M059J (cell line): ENCODE results near the gene NID2. TPM values are rescaled to one million over a fixed set of nuclear protein-coding genes. Genes with fewer than 3 reads are reported as not detected.

Experiments used
- DNase-seq: peaks from one replicate; pipeline ENCODE4 v3.0.0-alpha.2; 2012; ENCODE audit warnings: low read depth
- total RNA-seq: library from RNA; depleted of rRNA; stranded (reverse); fragments of >200 nt; shearing (Covaris generic); gene quantifications from 2 replicates; pipeline ENCODE4 v1.2.3, GENCODE V29; 2014

Gene NID2
- total RNA-seq, 1 experiment from 2014 or later, result 69.9 TPM

GRCh38 chr14:52058341-52058740 lies 10.5 kb downstream of the NID2 start:
- no peak for DNase-seq

GRCh38 chr14:52055167-52055566 lies 13.7 kb downstream of the NID2 start:
- no peak for DNase-seq

GRCh38 chr14:52054678-52055077 lies 14.2 kb downstream of the NID2 start:
- no peak for DNase-seq

GRCh38 chr14:52053044-52053443 lies 15.8 kb downstream of the NID2 start:
- no peak for DNase-seq

- peak; percentile 64 for DNase-seq
These were observed 16.4 kb downstream of the NID2 start for GRCh38 chr14:52052288-52052943.

- DNase-seq, result peak; percentile 78
These were observed 17.0 kb downstream of the NID2 start for GRCh38 chr14:52051871-52052270.

DNA sequence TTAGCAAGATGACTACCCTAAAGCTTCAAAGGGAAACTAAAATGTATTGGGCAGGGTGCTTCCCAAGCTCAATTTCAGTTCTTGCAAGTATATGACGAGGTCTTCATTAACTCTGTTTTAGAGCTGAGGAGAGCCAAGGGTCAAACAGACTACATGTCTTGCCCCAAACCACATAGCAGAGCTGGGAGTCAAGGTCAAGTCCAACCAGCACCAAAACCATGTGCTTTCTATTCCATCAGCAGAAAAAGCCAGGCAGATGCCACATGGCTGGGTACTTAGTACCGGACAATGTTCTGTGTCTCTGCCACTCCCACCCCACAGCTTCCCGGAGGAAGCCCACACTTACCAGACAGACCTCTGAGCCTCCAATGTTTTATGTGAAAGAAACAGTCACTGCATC lies 17.6 kb downstream of the NID2 start:
- peak; percentile 16 for DNase-seq

DNA sequence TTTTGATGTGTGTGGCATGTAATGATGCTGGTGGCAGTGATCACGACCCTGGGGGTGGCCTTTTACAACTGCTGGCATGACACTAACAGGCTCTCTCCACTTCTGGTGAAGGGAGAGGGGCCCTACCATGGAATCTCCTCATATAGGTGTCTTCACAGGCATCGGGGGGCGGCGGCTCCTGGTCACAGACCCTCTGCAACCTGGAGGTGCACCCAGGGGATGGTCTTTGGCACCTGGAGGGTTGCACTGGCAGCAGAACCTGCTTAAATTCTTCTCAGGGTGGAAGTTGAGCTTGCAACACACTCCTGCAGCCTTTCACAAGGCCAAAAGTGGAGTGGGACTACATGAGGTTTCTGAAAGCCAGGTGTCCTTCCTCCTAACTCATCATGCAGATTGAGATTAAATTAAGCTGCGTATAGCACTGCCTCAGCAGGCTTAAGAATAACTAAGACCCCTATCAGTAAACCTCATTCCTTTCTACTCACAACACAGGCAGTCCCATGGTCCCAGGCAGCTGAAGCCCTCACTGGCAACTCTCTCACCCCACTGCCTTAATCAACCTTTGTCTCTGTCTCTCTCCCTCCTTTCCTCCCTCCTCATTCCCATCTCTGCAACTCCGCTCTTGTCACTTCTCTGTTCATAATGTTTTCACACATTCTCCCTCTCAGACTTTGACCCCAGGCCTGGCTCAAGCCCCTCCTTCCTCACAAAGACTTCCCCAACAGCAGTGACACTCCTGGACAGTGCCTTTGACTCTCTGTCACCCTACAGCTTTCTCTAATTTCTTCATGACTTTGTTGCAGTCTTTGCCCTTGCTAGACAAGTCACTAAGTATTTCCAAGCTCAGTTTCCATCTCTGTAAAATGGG lies 18.9 kb downstream of the NID2 start:
- no peak for DNase-seq

DNA sequence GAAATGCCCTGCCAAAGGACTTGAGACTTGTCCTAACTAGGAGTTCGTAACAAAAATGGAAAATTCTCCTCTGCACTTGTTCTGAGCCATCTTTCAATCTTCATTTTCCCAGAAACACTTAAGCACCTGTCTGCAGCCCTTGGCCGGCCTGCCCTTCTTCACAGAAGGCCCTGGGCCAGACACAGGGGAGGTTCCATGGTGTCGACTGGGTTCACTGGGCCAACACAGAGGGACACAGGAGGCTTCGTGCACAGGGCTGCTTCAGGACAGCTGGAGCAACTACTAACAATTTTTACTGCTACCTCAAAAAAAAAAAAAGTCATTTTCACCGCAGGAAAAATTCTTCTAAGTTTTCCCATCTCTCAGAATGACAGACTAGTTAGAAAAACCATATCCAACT lies 19.6 kb downstream of the NID2 start:
- DNase-seq, result no peak

DNA sequence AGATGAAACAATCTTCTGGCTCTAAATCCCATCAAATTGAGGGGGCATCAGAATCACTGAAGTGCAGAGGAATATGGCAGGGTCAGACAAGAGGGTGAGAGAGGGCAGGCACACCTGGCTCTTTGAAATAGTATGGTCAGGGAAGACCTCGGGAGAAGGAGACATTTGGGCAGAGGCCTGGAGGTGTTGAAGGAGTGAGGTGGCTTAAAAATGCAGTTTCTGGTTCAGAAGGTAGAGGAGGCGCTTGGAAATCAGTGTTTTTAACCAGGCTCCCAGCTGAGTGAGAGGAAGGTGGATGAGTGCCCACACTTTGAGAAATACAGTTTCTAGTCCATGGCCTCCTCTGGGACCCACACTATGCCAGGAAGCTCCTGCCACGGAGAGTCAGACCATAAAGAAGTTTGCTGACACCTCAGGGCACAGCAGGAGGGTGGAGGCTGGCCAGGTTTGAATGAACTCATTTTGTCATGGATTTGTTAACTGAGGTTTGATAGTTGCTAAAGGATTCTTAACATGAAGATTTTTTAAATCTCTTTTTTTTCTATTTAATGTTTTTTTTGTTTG lies 20.1 kb downstream of the NID2 start:
- DNase-seq, result peak; percentile 81

DNA sequence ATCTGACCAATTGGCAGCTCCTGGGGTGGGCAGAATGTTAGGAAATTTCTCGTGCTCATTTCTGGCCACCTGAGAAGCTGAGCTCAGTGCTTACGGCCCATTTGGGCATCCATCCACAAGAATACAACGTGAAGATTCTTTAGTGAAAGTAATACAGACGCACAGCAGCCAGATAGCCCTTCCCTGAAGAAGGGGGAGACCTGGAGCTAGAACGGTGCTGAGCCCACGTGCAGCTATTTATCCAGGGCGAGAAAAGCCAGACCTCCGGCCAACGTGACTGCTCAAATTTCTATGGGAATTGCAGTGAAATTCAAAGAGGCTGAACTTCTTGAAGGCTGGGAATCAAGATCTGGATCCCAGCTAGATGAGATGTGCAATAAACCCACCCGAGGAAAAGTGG lies 20.7 kb downstream of the NID2 start:
- no peak for DNase-seq

DNA sequence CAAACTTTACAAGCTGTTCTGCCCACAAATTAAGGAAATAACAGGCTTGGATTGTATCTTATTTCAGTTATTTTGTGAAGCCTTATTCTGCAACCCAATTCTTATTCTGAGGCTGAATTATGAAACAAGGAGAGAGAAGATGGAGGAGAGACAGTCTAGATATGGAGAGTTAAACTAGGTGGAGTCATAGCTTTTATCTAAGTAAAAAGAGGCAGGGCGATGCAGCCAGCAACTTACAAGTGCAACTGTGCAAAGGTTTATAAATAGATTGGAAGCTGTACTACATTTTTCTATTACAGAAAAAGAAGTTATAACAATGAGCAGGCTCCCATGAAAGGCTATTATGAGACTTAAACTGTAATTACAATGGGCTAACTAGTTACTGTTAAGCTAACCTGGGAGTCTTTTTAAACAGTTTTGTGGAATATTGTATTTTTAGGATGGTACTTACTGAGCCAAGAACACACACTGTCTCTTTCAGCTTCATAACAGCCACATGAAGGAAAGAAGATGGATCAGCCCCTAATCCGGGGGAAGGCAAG lies 22.4 kb downstream of the NID2 start:
- no peak for DNase-seq

DNA sequence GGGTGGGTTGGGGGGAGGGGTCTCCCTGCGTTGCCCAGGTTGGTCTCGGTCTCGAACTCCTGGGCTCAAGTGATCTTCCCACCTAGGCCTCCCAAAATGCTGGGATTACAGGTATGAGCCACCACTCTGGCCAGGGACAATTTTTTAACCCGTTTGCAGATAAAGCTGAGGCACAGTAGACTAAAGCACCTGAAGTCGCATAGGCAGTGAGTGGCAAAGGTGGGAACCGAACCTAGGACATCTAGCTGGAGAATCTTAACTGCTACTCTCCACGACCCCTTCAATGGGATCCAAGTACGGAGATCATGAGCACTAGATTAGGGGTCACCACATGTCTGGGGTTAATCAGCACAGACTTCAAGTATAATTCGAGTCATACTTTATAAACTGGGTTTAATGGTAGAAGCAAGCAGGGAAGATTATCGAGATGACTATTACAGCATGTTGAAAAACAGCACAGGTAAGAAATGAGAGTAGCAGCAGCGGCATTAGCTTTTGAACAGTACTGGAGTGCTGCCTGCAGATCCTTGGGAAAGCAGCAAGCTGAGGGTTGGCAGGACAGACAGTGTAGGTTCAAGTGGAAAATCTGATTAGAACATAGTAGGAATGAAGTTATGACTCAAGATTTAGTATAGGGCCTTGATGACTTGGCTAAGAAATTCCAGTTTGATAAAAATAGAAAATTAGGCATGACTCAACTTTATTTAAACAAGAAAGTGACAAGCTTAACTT lies 23.9 kb downstream of the NID2 start:
- DNase-seq, result peak; percentile 92

- peak; percentile 40 for DNase-seq
These were observed 25.2 kb downstream of the NID2 start for GRCh38 chr14:52043690-52044089.

DNA sequence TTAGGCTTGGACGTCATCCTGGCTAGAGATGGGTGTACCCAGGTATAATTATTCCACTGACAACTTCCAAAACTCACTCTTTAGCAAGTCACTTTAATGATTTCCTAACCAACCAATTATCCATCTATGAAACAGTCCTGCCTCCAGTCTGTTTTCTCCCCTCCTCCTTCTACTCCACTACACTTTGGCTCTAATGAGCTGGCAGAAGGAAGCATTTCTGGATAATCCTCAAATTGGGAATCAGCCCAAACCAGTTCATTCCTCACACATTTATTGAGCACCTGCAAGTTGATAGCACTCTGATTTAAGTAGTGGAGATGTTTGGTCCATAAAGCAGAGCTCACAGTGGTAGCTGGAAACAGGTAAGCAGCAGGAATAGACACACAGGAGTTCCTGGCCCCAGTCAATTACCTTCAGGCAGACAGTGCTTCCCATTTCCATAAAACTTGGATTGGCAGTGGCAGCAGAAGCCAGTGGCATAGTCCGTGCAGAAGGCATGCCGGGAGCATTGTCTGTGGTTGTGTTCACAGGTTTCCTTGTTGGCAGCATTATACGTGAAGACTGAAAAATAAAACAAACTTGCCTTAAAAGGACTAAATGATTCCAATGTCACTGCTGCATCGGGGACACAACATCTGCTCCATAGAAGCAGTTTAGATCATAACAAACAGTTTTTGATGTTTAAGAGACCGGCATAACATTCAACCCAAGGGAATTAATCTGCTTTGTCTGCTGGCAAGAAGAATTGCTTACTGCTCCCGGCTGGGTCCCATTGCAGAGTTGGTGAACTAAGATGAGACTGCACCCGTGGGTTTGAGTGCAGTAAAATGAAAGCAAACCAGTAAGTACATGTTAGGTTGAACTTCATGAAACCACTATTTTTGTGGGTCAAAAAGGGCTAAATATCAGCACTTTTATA lies 26.2 kb downstream of the NID2 start:
- no peak for DNase-seq

- no peak for DNase-seq
These were observed 28.3 kb downstream of the NID2 start for GRCh38 chr14:52040598-52040997.

- DNase-seq, result no peak
These were observed 29.6 kb downstream of the NID2 start for GRCh38 chr14:52039124-52039815.

DNA sequence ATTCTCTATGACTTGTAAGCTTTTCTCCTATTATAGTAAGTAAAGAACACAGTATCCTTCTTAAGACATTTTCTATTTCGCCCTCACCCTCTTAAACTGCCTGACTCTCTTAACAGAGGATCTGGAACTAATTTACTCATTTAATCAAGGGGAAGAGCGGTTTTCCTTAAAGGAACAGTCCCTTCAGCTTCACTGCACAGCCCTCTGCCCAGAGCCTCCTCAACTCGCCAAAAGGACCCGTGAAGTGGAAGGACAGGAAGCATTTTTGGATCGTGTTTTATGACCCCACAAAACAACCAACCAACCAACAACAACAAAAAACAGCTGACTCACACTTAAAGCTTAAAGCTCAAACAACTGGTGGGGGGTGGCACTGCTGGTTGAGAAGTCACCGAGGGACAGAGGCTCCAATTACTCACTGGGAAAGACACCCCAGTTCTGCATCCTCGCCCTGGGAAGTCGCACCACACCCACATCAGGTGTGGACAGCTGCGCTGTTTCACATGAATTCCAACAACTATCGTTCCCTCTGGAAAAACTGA lies 35.7 kb downstream of the NID2 start:
- DNase-seq, result peak; percentile 91

GRCh38 chr14:52032204-52032801 lies 36.6 kb downstream of the NID2 start:
- DNase-seq, result peak; percentile 88

GRCh38 chr14:52031781-52032180 lies 37.1 kb downstream of the NID2 start:
- DNase-seq, result peak; percentile 99
